ENCODE results near the gene BCHE. TPM values are rescaled to one million over a fixed set of nuclear protein-coding genes. Genes with fewer than 3 reads are reported as not detected.

Gene BCHE
- total RNA-seq: 2.9 and 5.8 TPM in 2 replicates

GRCh38 chr3:165837058-165837525, at the start of gene BCHE:
BCHE (minus strand) TSS chr3:165837423; CDS start chr3:165831033, 6,390 bp downstream.

